Ishikawa (cell line): Measurements from ENCODE around the gene ADAMTS1.

Experiments
- CEBPB ChIP-seq: IDR thresholded peaks from 2 replicates; pipeline ENCODE4 v1.6.1; 2012
- EP300 ChIP-seq: IDR thresholded peaks from 2 replicates; pipeline ENCODE4 v1.6.1; 2012; ENCODE audit warnings: borderline replicate concordance
- FOXM1 ChIP-seq: IDR thresholded peaks from 2 replicates; pipeline ENCODE4 v1.6.1; 2012; ENCODE audit warnings: low read depth, borderline replicate concordance
- RAD21 ChIP-seq: IDR thresholded peaks from 2 replicates; pipeline ENCODE4 v1.6.1; 2012; ENCODE audit warnings: low read depth
- TAF1 ChIP-seq: IDR thresholded peaks from 2 replicates; pipeline ENCODE4 v1.6.1; 2012; ENCODE audit warnings: low read depth, mild to moderate bottlenecking
- TF ChIP-seq, protein P1 (sequence below): IDR thresholded peaks from 2 replicates; pipeline ENCODE4 v1.6.1; 2012; ENCODE audit warnings: low read depth, mild to moderate bottlenecking
- TF ChIP-seq, protein P2 (sequence below): IDR thresholded peaks from 2 replicates; pipeline ENCODE4 v1.6.1; 2012
- TF ChIP-seq, protein P3 (sequence below): IDR thresholded peaks from 2 replicates; pipeline ENCODE4 v1.6.1; 2012

DNA sequence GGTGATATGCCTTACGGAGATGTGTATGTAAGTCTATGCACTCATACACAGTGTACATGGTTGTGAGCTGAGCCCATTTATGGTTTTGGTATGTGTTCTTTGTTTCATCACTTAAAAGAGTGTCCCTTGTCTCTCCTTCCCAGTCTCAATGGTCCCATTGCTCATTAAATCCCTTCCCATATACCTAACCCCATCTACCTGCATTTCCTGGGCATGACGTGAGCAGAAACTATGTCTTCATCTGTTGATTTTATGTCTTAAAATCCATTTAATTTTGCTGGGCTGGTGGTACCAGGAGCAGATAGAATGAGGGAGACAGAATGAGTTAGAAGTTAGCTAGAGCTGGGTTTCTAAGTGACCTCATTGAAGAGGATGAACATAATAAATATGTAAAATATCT is 44.8 kb downstream of the ADAMTS1 start:
- no peak for TF ChIP-seq TAF1
- TF ChIP-seq, protein P1, sequence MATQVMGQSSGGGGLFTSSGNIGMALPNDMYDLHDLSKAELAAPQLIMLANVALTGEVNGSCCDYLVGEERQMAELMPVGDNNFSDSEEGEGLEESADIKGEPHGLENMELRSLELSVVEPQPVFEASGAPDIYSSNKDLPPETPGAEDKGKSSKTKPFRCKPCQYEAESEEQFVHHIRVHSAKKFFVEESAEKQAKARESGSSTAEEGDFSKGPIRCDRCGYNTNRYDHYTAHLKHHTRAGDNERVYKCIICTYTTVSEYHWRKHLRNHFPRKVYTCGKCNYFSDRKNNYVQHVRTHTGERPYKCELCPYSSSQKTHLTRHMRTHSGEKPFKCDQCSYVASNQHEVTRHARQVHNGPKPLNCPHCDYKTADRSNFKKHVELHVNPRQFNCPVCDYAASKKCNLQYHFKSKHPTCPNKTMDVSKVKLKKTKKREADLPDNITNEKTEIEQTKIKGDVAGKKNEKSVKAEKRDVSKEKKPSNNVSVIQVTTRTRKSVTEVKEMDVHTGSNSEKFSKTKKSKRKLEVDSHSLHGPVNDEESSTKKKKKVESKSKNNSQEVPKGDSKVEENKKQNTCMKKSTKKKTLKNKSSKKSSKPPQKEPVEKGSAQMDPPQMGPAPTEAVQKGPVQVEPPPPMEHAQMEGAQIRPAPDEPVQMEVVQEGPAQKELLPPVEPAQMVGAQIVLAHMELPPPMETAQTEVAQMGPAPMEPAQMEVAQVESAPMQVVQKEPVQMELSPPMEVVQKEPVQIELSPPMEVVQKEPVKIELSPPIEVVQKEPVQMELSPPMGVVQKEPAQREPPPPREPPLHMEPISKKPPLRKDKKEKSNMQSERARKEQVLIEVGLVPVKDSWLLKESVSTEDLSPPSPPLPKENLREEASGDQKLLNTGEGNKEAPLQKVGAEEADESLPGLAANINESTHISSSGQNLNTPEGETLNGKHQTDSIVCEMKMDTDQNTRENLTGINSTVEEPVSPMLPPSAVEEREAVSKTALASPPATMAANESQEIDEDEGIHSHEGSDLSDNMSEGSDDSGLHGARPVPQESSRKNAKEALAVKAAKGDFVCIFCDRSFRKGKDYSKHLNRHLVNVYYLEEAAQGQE: no peak
- TF ChIP-seq, protein P2, sequence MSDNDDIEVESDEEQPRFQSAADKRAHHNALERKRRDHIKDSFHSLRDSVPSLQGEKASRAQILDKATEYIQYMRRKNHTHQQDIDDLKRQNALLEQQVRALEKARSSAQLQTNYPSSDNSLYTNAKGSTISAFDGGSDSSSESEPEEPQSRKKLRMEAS: no peak
- no peak for TF ChIP-seq EP300
- no peak for TF ChIP-seq RAD21
- TF ChIP-seq, protein P3, sequence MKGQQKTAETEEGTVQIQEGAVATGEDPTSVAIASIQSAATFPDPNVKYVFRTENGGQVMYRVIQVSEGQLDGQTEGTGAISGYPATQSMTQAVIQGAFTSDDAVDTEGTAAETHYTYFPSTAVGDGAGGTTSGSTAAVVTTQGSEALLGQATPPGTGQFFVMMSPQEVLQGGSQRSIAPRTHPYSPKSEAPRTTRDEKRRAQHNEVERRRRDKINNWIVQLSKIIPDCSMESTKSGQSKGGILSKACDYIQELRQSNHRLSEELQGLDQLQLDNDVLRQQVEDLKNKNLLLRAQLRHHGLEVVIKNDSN: no peak
- TF ChIP-seq FOXM1: no peak
- no peak for TF ChIP-seq CEBPB
